DND-41 (cell line): ENCODE measurements around the gene HPGDS.
A peak's percentile ranks its signal among the peaks of the same experiment; 100 is the strongest.
"Not testable (repeated sequence)": the region's sequence is repeated elsewhere in the genome, so short reads cannot be mapped to it uniquely, and the experiment has no call there.

Experiments
- ATAC-seq: fragments of 200-7000 bp; cut with Tn5 transposase; 3 replicates; pipeline ENCODE4 v1.9.1; 2021; ENCODE audit warnings: low read depth; ENCODE audit not compliant: insufficient read depth
- DNase-seq: peaks from one replicate; pipeline ENCODE4 v3.0.0-alpha.2; 2020
- H2AFZ ChIP-seq: 2 replicates; pipeline ENCODE4 v1.6.0; 2012; ENCODE audit warnings: low read depth, low read length
- H3K27ac ChIP-seq: 2 replicates; pipeline ENCODE4 v1.5.1; 2012; ENCODE audit warnings: low read length, inconsistent platforms
- H3K27me3 ChIP-seq: fragments of 200-600 bp; sonication (generic); 2 replicates; pipeline ENCODE4 v1.6.0; 2012; ENCODE audit warnings: low read length, mild to moderate bottlenecking, inconsistent platforms; ENCODE audit not compliant: insufficient read depth, poor library complexity
- H3K36me3 ChIP-seq: 2 replicates; pipeline ENCODE4 v1.5.1; 2012; ENCODE audit warnings: low read length, inconsistent platforms; ENCODE audit not compliant: insufficient read depth
- H3K4me1 ChIP-seq: 2 replicates; pipeline ENCODE4 v1.5.1; 2012; ENCODE audit warnings: mild to moderate bottlenecking, low read length; ENCODE audit not compliant: insufficient read depth
- H3K4me2 ChIP-seq: 2 replicates; pipeline ENCODE4 v1.6.0; 2012; ENCODE audit warnings: mild to moderate bottlenecking, moderate library complexity, low read length, inconsistent platforms; ENCODE audit not compliant: insufficient read depth
- H3K4me3 ChIP-seq, 2 experiments: fragments of 200-600 bp in 1 of 2; shearing (Covaris generic) in 1 of 2; 2 replicates each; pipeline ENCODE4 v1.5.1; 2012 to 2016; ENCODE audit warnings: inconsistent platforms in 2 of 2, low read length in 2 of 2, mild to moderate bottlenecking in 2 of 2, low read depth in 1 of 2, moderate library complexity in 1 of 2
- H3K79me2 ChIP-seq: 2 replicates; pipeline ENCODE4 v1.6.0; 2012; ENCODE audit warnings: low read length, inconsistent platforms; ENCODE audit not compliant: insufficient read depth
- H3K9ac ChIP-seq: 2 replicates; pipeline ENCODE4 v1.6.0; 2012; ENCODE audit warnings: low read depth, mild to moderate bottlenecking, inconsistent platforms, low read length, moderate library complexity
- H3K9me3 ChIP-seq: 2 replicates; pipeline ENCODE4 v1.5.1; 2012; ENCODE audit warnings: low read length, moderate library complexity, mild to moderate bottlenecking, inconsistent platforms; ENCODE audit not compliant: insufficient read depth, severe bottlenecking
- H4K20me1 ChIP-seq: 2 replicates; pipeline ENCODE4 v1.6.0; 2012; ENCODE audit warnings: low read length; ENCODE audit not compliant: insufficient read depth
- EZH2 ChIP-seq: IDR thresholded peaks from 3 replicates; pipeline ENCODE4 v1.6.1; 2012; ENCODE audit warnings: borderline replicate concordance, low read depth, mild to moderate bottlenecking, moderate library complexity, low read length, inconsistent platforms; ENCODE audit not compliant: severe bottlenecking
- TF ChIP-seq, protein P1 (sequence below): IDR thresholded peaks from 2 replicates; pipeline ENCODE4 v1.5.1; 2012; ENCODE audit warnings: borderline replicate concordance, low read length, moderate library complexity, mild to moderate bottlenecking; ENCODE audit not compliant: poor library complexity, severe bottlenecking; ENCODE audit errors: extremely low read depth

HPGDS gene

DNA sequence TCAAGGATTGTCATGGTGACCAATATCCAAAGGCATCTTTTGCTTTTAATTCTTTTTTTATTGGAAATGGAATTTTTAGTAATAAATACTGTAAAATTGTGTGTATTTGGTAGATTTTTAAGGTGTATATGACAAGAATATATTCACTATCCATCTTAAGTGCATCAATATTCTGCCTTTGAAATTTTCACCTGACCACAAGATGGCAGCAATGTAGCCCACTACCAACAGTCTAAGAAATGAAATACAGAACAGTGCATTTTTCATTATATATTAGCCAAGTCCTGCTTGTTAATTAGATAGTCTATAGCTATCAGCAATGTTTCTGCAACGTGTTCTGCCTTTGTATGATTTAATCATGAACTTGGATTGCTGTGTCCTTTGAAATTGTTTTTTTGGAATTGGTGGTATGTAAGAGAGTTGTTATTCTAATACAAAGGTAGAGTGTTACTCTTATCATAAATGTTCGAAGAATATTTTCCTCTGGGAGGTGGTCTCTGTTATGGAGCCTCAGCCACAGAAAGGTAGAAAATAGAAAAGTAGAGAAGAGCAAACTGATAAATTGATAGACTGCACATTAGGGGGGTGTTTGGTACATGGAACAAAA lies 38.2 kb downstream of the HPGDS start:
- Histone ChIP-seq H4K20me1 (no peaks in the 10 kb centered on the region), H2AFZ (no peak overlapping the region), H3K79me2 (no peaks in the 10 kb centered on the region), H3K4me2 (no peak overlapping the region), H3K27ac (no peak overlapping the region), H3K9ac (no peak overlapping the region), H3K27me3 (no peaks in the 10 kb centered on the region), H3K4me1 (no peaks in the 10 kb centered on the region), H3K9me3 (no peaks in the 10 kb centered on the region), H3K4me3 (no peak overlapping the region), H3K36me3 (no peaks in the 10 kb centered on the region)
- TF ChIP-seq, protein P1, sequence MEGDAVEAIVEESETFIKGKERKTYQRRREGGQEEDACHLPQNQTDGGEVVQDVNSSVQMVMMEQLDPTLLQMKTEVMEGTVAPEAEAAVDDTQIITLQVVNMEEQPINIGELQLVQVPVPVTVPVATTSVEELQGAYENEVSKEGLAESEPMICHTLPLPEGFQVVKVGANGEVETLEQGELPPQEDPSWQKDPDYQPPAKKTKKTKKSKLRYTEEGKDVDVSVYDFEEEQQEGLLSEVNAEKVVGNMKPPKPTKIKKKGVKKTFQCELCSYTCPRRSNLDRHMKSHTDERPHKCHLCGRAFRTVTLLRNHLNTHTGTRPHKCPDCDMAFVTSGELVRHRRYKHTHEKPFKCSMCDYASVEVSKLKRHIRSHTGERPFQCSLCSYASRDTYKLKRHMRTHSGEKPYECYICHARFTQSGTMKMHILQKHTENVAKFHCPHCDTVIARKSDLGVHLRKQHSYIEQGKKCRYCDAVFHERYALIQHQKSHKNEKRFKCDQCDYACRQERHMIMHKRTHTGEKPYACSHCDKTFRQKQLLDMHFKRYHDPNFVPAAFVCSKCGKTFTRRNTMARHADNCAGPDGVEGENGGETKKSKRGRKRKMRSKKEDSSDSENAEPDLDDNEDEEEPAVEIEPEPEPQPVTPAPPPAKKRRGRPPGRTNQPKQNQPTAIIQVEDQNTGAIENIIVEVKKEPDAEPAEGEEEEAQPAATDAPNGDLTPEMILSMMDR, result peak; percentile 79
- no peak for TF ChIP-seq EZH2
- ATAC-seq (peak; percentile 82), DNase-seq (peak; percentile 35)

DNA sequence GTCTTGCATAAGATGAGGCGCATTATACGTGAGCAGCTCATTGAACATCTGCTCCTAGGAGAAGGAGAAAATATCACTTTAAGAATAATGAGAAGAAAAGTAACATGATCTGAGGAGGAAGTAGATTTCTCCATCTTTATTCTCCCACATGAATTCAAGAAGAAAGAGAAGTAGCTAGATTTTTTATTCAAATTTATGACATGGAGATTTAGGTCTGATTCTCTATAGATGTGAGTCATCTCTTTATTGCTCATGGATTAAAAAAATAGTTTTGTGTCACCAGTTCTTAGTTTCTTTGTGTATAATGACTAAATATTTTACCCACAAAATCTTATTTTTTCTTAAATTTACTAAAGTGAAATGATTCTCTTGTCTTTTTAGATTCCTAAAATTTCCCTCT lies 40.4 kb downstream of the HPGDS start:
- TF ChIP-seq, protein P1, result no peak
- no peak for TF ChIP-seq EZH2
- Histone ChIP-seq H4K20me1 (no peaks in the 10 kb centered on the region), H3K4me1 (no peaks in the 10 kb centered on the region), H2AFZ (no peak overlapping the region), H3K27me3 (no peaks in the 10 kb centered on the region), H3K27ac (no peak overlapping the region), H3K9me3 (no peaks in the 10 kb centered on the region), H3K9ac (no peak overlapping the region), H3K36me3 (no peaks in the 10 kb centered on the region), H3K79me2 (no peaks in the 10 kb centered on the region), H3K4me2 (no peak overlapping the region), H3K4me3 (no peak overlapping the region)
- no peak for DNase-seq
- no peak for ATAC-seq

DNA sequence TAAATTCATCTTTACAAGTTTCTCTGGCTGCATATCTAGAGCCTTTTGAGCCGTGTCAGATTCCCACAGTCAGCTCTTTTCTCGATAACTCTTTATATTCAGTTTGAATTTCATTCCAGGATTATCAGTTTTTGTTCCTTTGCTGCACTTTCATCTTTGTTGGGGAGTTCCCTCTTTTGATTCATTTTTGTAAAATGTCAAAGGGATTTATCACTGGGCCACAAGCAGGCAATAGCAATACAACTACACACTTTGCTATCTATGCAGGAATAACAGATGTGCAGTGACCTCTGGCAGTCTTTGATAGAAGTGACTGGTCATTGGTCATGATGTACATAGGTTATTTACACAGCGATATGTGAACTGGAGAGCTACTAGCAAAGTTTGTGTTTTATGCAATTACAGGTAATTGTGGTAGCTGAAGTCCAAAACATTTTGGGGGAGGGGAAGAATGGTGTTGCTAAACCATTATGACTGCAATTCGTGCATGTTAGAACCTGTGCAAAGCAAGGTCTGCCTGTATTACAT lies 43.8 kb downstream of the HPGDS start:
- DNase-seq (no peak), ATAC-seq (no peak)
- Histone ChIP-seq H3K4me1 (no peaks in the 10 kb centered on the region), H3K27me3 (no peaks in the 10 kb centered on the region), H3K27ac (no peak overlapping the region), H3K4me3 (no peak overlapping the region), H3K79me2 (no peaks in the 10 kb centered on the region), H4K20me1 (no peaks in the 10 kb centered on the region), H2AFZ (no peak overlapping the region), H3K4me2 (no peak overlapping the region), H3K9me3 (no peaks in the 10 kb centered on the region), H3K9ac (no peak overlapping the region), H3K36me3 (no peaks in the 10 kb centered on the region)
- TF ChIP-seq, protein P1, result no peak
- no peak for TF ChIP-seq EZH2

DNA sequence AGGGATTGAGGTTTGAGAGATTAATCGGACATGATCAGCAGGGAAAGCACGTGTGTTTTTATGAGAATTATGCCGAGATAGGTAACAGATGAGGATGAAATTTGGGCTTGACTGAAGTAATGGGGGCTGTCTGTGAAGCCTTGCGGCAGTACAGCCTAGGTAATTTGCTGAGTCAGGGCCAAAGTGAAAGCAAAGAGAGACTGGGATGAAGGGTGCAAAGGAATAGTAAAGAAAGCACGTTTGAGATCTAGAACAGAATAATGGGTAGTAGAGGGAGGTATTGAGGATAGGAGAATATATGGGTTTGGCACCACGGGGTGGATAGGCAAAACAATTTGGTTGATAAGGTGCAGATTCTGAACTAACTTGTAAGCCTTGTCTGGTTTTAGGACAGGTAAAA lies 47.2 kb downstream of the HPGDS start:
- not testable (repeated sequence) for H3K27me3 ChIP-seq, H3K4me1 ChIP-seq, H3K9ac ChIP-seq, H3K9me3 ChIP-seq, ATAC-seq, H4K20me1 ChIP-seq, H2AFZ ChIP-seq, H3K27ac ChIP-seq, H3K4me2 ChIP-seq, H3K4me3 ChIP-seq, H3K79me2 ChIP-seq, DNase-seq
- H3K36me3 ChIP-seq, result peaks cover 19% of the 10 kb centered on the region

DNA sequence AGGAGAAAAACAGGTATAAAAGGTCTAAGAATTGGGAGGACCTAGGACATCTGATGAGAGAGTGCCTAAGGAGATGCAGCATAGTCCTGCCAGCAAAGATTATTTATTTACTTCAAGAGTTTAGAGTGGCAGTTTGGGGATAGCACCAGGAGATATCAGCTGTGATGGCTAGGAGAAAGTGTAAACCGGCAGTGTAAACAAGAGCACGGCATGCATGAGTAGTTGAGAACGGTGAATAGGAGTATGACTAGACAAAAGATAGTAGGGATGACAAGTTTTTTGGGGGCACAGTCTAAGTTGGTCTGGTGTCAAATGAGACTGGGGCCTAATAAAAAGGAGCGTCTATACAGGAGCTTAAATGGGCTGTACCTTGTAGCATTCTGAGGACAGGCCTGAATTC lies 48.7 kb downstream of the HPGDS start:
- not testable (repeated sequence) for H3K79me2 ChIP-seq, DNase-seq, H3K4me3 ChIP-seq, ATAC-seq, H2AFZ ChIP-seq, H3K27me3 ChIP-seq, H3K4me1 ChIP-seq, H3K27ac ChIP-seq, H3K4me2 ChIP-seq, H3K9ac ChIP-seq, H4K20me1 ChIP-seq, H3K9me3 ChIP-seq
- peaks cover 32% of the 10 kb centered on the region for H3K36me3 ChIP-seq
